Ishikawa (cell line): Measurements from ENCODE around the gene CDK5R2.
A peak's percentile ranks its signal among the peaks of the same experiment; 100 is the strongest.

Experiments used
- CEBPB ChIP-seq: IDR thresholded peaks from 2 replicates; pipeline ENCODE4 v1.6.1; 2012
- CREB1 ChIP-seq: IDR thresholded peaks from 2 replicates; pipeline ENCODE4 v1.6.1; 2012; ENCODE audit warnings: low read depth
- EGR1 ChIP-seq: IDR thresholded peaks from 2 replicates; pipeline ENCODE4 v1.6.1; 2012
- EP300 ChIP-seq: IDR thresholded peaks from 2 replicates; pipeline ENCODE4 v1.6.1; 2012; ENCODE audit warnings: borderline replicate concordance
- FOXM1 ChIP-seq: IDR thresholded peaks from 2 replicates; pipeline ENCODE4 v1.6.1; 2012; ENCODE audit warnings: low read depth, borderline replicate concordance
- MAX ChIP-seq: IDR thresholded peaks from 2 replicates; pipeline ENCODE4 v1.6.1; 2012
- NFIC ChIP-seq: IDR thresholded peaks from 2 replicates; pipeline ENCODE4 v1.6.1; 2012
- RAD21 ChIP-seq: IDR thresholded peaks from 2 replicates; pipeline ENCODE4 v1.6.1; 2012; ENCODE audit warnings: low read depth
- REST ChIP-seq: IDR thresholded peaks from 2 replicates; pipeline ENCODE4 v1.6.1; 2012; ENCODE audit warnings: low read depth, mild to moderate bottlenecking
- TAF1 ChIP-seq: IDR thresholded peaks from 2 replicates; pipeline ENCODE4 v1.6.1; 2012; ENCODE audit warnings: low read depth, mild to moderate bottlenecking
- TCF12 ChIP-seq: IDR thresholded peaks from 2 replicates; pipeline ENCODE4 v1.6.1; 2012; ENCODE audit warnings: low read depth
- TEAD4 ChIP-seq: IDR thresholded peaks from 2 replicates; pipeline ENCODE4 v1.6.1; 2012
- USF1 ChIP-seq: IDR thresholded peaks from 2 replicates; pipeline ENCODE4 v1.6.1; 2012
- YY1 ChIP-seq: IDR thresholded peaks from 2 replicates; pipeline ENCODE4 v1.6.1; 2012; ENCODE audit warnings: low read depth
- ZBTB7A ChIP-seq: IDR thresholded peaks from 2 replicates; pipeline ENCODE4 v1.6.1; 2012; ENCODE audit warnings: low read depth

The CDK5R2 gene

GRCh38 chr2:218970894-218971293, 11.4 kb downstream of the CDK5R2 start:
- TF ChIP-seq EGR1 = no peak
- TF ChIP-seq ZBTB7A = no peak
- TF ChIP-seq TAF1 = no peak
- TF ChIP-seq REST = no peak
- TF ChIP-seq YY1 = no peak
- TF ChIP-seq CEBPB = no peak
- TF ChIP-seq USF1 = no peak
- TF ChIP-seq CREB1 = no peak
- no peak for TF ChIP-seq TCF12
- no peak for TF ChIP-seq FOXM1
- TF ChIP-seq NFIC = no peak
- no peak for TF ChIP-seq MAX
- TF ChIP-seq EP300 = no peak
- TF ChIP-seq TEAD4 = no peak

GRCh38 chr2:218975060-218975777, 15.8 kb downstream of the CDK5R2 start:
- TF ChIP-seq YY1 (no peak), TEAD4 (no peak), EP300 (no peak), TAF1 (no peak), EGR1 (no peak)

GRCh38 chr2:218979846-218980734, 20.6 kb downstream of the CDK5R2 start:
- TF ChIP-seq CREB1 = no peak
- TF ChIP-seq RAD21 = peak; percentile 78

- TF ChIP-seq REST (no peak), CREB1 (no peak), TAF1 (no peak), ZBTB7A (no peak), EGR1 (no peak), RAD21 (no peak), TEAD4 (no peak), FOXM1 (no peak), YY1 (no peak), CEBPB (no peak), TCF12 (no peak), USF1 (no peak), MAX (no peak), EP300 (no peak), NFIC (no peak)
These were observed 21.4 kb downstream of the CDK5R2 start for GRCh38 chr2:218980735-218981389.

GRCh38 chr2:218981390-218981880, 22.0 kb downstream of the CDK5R2 start:
- TF ChIP-seq EP300 = no peak
- TF ChIP-seq REST = no peak
- TF ChIP-seq USF1 = no peak
